ENCODE measurements around the gene VTI1B. TPM values are rescaled to one million over a fixed set of nuclear protein-coding genes. Genes with fewer than 3 reads are reported as not detected.
A peak's percentile ranks its signal among the peaks of the same experiment; 100 is the strongest.

VTI1B gene
- total and polyA plus RNA-seq, 2 experiments from 2014 or later, result 55.0 to 115 TPM

- Histone ChIP-seq H3K36me3 (replicated peaks; ENCODE audit: insufficient read depth, low read depth) (peaks cover 3% of the 10 kb centered on the region), H3K4me2 (no peak overlapping the region), H3K27ac (peak overlapping the region; percentile 35), H3K27me3 (no peaks in the 10 kb centered on the region), H4K20me1 (ENCODE audit: insufficient read depth, poor library complexity, severe bottlenecking) (no peaks in the 10 kb centered on the region), H3K4me3 (no peak overlapping the region), H3K9me3 (ENCODE audit: low read depth) (no peaks in the 10 kb centered on the region), H3K4me1 (ENCODE audit: insufficient read depth) (no peaks in the 10 kb centered on the region), H2AFZ (no peak overlapping the region), H3K9me2 (replicated peaks; ENCODE audit: insufficient read depth) (no peaks in the 10 kb centered on the region), H3K79me2 (peaks cover 40% of the 10 kb centered on the region)
- no peak for DNase-seq (ENCODE audit: low spot score)
- TF ChIP-seq EZH2phosphoT487 (IDR thresholded peaks at IDR 0.05; ENCODE audit: low read depth, severe bottlenecking, unreplicated experiment), result no peak
- no peak for TF ChIP-seq EZH2 (IDR thresholded peaks at IDR 0.05; ENCODE audit: borderline replicate concordance)
- TF ChIP-seq CTCF (IDR thresholded peaks at IDR 0.05; ENCODE audit: poor library complexity), result no peak
- 89% methylated on average over 2 of the region's 2 CpGs for WGBS (ENCODE audit: low lambda C conversion rate, missing lambda C conversion rate)
Measured at GRCh38 chr14:67679006-67679405, 4.6 kb upstream of the VTI1B start.

GRCh38 chr14:67675219-67675582 lies 769 bp upstream of the VTI1B start:
- Histone ChIP-seq H3K27ac (peak overlapping the region; percentile 99), H3K36me3 (replicated peaks; ENCODE audit: insufficient read depth, low read depth) (peaks cover 3% of the 10 kb centered on the region), H3K4me3 (peak overlapping the region; percentile 77), H3K79me2 (peaks cover 49% of the 10 kb centered on the region), H3K4me2 (peak overlapping the region; percentile 90), H3K9me2 (replicated peaks; ENCODE audit: insufficient read depth) (no peaks in the 10 kb centered on the region), H4K20me1 (ENCODE audit: insufficient read depth, poor library complexity, severe bottlenecking) (peaks cover 17% of the 10 kb centered on the region), H3K27me3 (no peaks in the 10 kb centered on the region), H3K4me1 (ENCODE audit: insufficient read depth) (peaks cover 11% of the 10 kb centered on the region), H2AFZ (peak overlapping the region; percentile 40), H3K9me3 (ENCODE audit: low read depth) (no peaks in the 10 kb centered on the region)
- TF ChIP-seq EZH2phosphoT487 (IDR thresholded peaks at IDR 0.05; ENCODE audit: low read depth, severe bottlenecking, unreplicated experiment), result no peak
- TF ChIP-seq EZH2 (IDR thresholded peaks at IDR 0.05; ENCODE audit: borderline replicate concordance), result no peak
- no peak for TF ChIP-seq CTCF (IDR thresholded peaks at IDR 0.05; ENCODE audit: poor library complexity)
- no peak for DNase-seq (ENCODE audit: low spot score)
- 36% methylated on average over 16 of the region's 16 CpGs for WGBS (ENCODE audit: low lambda C conversion rate, missing lambda C conversion rate)

GRCh38 chr14:67674139-67674479 lies 323 bp downstream of the VTI1B start:
- 2% methylated on average over 13 of the region's 25 CpGs for WGBS (ENCODE audit: low lambda C conversion rate, missing lambda C conversion rate)
- peak overlapping the region; percentile 40 for H2AFZ ChIP-seq
- TF ChIP-seq EZH2 (IDR thresholded peaks at IDR 0.05; ENCODE audit: borderline replicate concordance), result no peak
- TF ChIP-seq CTCF (IDR thresholded peaks at IDR 0.05; ENCODE audit: poor library complexity), result no peak
- no peak for TF ChIP-seq EZH2phosphoT487 (IDR thresholded peaks at IDR 0.05; ENCODE audit: low read depth, severe bottlenecking, unreplicated experiment)
- H3K36me3 ChIP-seq (replicated peaks; ENCODE audit: insufficient read depth, low read depth), result peaks cover 3% of the 10 kb centered on the region
- peaks cover 59% of the 10 kb centered on the region for H3K79me2 ChIP-seq
- H4K20me1 ChIP-seq (ENCODE audit: insufficient read depth, poor library complexity, severe bottlenecking), result peaks cover 17% of the 10 kb centered on the region
- peak overlapping the region; percentile 77 for H3K4me3 ChIP-seq
- H3K27ac ChIP-seq, result peak overlapping the region; percentile 99
- no peaks in the 10 kb centered on the region for H3K27me3 ChIP-seq
- H3K9me3 ChIP-seq (ENCODE audit: low read depth), result no peaks in the 10 kb centered on the region
- H3K4me2 ChIP-seq, result peak overlapping the region; percentile 90
- peak; percentile 87 for DNase-seq (ENCODE audit: low spot score)
- no peaks in the 10 kb centered on the region for H3K9me2 ChIP-seq (replicated peaks; ENCODE audit: insufficient read depth)
- peaks cover 11% of the 10 kb centered on the region for H3K4me1 ChIP-seq (ENCODE audit: insufficient read depth)

- Histone ChIP-seq H3K4me1 (ENCODE audit: insufficient read depth) (peaks cover 11% of the 10 kb centered on the region), H3K4me3 (peak overlapping the region; percentile 77), H3K9me3 (ENCODE audit: low read depth) (no peaks in the 10 kb centered on the region), H3K4me2 (peak overlapping the region; percentile 90), H3K27ac (peak overlapping the region; percentile 99), H2AFZ (peak overlapping the region; percentile 5), H4K20me1 (ENCODE audit: insufficient read depth, poor library complexity, severe bottlenecking) (peaks cover 17% of the 10 kb centered on the region), H3K36me3 (replicated peaks; ENCODE audit: insufficient read depth, low read depth) (peaks cover 3% of the 10 kb centered on the region), H3K79me2 (peaks cover 65% of the 10 kb centered on the region), H3K9me2 (replicated peaks; ENCODE audit: insufficient read depth) (no peaks in the 10 kb centered on the region), H3K27me3 (no peaks in the 10 kb centered on the region)
- WGBS (ENCODE audit: low lambda C conversion rate, missing lambda C conversion rate), result 55% methylated on average over 5 of the region's 5 CpGs
- no peak for DNase-seq (ENCODE audit: low spot score)
- TF ChIP-seq EZH2 (IDR thresholded peaks at IDR 0.05; ENCODE audit: borderline replicate concordance), result no peak
- no peak for TF ChIP-seq CTCF (IDR thresholded peaks at IDR 0.05; ENCODE audit: poor library complexity)
- TF ChIP-seq EZH2phosphoT487 (IDR thresholded peaks at IDR 0.05; ENCODE audit: low read depth, severe bottlenecking, unreplicated experiment), result no peak
Measured at GRCh38 chr14:67673451-67673850, 981 bp downstream of the VTI1B start.
